ENCODE data around the gene HHLA2.

The HHLA2 gene

DNA sequence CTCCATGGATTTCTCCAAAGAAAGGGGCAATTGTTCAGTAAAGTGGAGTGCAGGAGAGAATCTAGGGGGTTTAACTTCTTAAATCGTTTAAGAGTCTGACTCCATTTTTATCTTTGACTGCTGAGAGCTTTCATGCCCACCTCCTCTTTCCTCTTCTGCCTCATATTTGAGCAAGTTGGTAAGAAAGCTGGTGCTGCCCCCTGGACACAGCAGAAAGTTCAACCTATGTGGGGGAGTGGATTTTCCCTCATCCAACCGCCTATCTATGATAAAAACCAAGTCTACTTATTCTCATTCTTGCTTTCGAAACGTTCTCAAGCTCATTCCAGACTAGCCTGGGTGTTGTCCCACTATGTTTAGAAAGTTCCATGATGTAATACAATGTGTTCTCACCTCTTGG is 26.0 kb downstream of the HHLA2 start:
- TF ChIP-seq ISL1 (CRISPR knock-in tag; IDR thresholded peaks at IDR 0.05) (no peak), ZFP3 (CRISPR knock-in tag; IDR thresholded peaks at IDR 0.05) (no peak), PPARA (CRISPR knock-in tag; IDR thresholded peaks at IDR 0.05; ENCODE audit: borderline replicate concordance) (no peak), SNAI2 (CRISPR knock-in tag; IDR thresholded peaks at IDR 0.05) (no peak), ZNF565 (CRISPR knock-in tag; conservative IDR thresholded peaks at IDR 0.05; ENCODE audit: low read depth) (no peak)
- TF ChIP-seq, protein P1, sequence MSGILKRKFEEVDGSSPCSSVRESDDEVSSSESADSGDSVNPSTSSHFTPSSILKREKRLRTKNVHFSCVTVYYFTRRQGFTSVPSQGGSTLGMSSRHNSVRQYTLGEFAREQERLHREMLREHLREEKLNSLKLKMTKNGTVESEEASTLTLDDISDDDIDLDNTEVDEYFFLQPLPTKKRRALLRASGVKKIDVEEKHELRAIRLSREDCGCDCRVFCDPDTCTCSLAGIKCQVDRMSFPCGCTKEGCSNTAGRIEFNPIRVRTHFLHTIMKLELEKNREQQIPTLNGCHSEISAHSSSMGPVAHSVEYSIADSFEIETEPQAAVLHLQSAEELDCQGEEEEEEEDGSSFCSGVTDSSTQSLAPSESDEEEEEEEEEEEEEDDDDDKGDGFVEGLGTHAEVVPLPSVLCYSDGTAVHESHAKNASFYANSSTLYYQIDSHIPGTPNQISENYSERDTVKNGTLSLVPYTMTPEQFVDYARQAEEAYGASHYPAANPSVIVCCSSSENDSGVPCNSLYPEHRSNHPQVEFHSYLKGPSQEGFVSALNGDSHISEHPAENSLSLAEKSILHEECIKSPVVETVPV (CRISPR knock-in tag; IDR thresholded peaks at IDR 0.05), result no peak
- TF ChIP-seq, protein P2, sequence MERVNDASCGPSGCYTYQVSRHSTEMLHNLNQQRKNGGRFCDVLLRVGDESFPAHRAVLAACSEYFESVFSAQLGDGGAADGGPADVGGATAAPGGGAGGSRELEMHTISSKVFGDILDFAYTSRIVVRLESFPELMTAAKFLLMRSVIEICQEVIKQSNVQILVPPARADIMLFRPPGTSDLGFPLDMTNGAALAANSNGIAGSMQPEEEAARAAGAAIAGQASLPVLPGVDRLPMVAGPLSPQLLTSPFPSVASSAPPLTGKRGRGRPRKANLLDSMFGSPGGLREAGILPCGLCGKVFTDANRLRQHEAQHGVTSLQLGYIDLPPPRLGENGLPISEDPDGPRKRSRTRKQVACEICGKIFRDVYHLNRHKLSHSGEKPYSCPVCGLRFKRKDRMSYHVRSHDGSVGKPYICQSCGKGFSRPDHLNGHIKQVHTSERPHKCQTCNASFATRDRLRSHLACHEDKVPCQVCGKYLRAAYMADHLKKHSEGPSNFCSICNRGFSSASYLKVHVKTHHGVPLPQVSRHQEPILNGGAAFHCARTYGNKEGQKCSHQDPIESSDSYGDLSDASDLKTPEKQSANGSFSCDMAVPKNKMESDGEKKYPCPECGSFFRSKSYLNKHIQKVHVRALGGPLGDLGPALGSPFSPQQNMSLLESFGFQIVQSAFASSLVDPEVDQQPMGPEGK (CRISPR knock-in tag; IDR thresholded peaks at IDR 0.05; ENCODE audit: borderline replicate concordance), result no peak

DNA sequence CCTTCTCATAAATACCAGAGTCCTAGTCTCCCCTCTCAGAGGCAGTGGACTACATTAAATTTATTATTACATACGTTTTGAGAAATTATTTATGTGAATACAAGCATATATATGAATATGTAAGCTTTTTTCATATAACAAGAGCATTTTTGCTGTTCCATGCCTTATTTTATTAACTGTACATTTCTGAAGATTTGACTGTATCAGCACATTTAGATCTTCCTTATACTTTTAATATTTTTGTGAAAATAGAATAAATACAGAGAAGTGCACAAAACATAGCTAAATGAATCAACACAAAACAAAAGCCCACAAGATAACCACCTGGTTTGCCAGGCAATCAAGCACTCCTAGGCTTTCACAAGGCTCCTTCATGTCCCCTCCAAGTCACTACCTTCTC is 27.8 kb downstream of the HHLA2 start:
- ATAC-seq, result no peak
- TF ChIP-seq TCF4 (CRISPR knock-in tag; IDR thresholded peaks at IDR 0.05; ENCODE audit: borderline replicate concordance), result no peak
- no peak for TF ChIP-seq ZNF565 (CRISPR knock-in tag; conservative IDR thresholded peaks at IDR 0.05; ENCODE audit: low read depth)
- no peak for TF ChIP-seq RARB (CRISPR knock-in tag; IDR thresholded peaks at IDR 0.05)

More for the DNA sequence above, 26.0 kb downstream of the HHLA2 start:
- ATAC-seq, result no peak

DNA sequence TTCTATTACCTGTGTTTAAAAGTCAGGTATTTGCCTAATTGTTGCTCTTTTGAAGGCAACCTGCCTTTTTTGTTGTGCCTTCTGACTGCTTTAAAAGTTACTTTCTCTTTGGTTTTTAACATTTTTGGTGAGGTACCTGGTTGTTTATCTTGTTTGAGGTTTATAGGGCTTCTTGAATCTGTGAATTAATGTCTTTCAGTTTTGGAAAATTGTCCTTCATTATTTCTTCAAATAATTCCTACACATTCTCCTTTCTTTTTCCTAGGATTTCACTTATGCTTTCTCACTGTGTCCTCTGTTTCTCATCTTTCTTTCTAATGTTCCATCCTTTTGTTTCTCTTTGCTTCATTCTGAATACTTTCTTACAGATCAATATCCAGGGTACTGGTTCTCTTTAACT is 30.8 kb downstream of the HHLA2 start:
- no peak for ATAC-seq
- no peak for TF ChIP-seq RARB (CRISPR knock-in tag; IDR thresholded peaks at IDR 0.05)
- TF ChIP-seq ZNF565 (CRISPR knock-in tag; conservative IDR thresholded peaks at IDR 0.05; ENCODE audit: low read depth), result no peak
- TF ChIP-seq TCF4 (CRISPR knock-in tag; IDR thresholded peaks at IDR 0.05; ENCODE audit: borderline replicate concordance), result no peak
- TF ChIP-seq, protein P1 (CRISPR knock-in tag; IDR thresholded peaks at IDR 0.05), result no peak
- TF ChIP-seq, protein P2 (CRISPR knock-in tag; IDR thresholded peaks at IDR 0.05; ENCODE audit: borderline replicate concordance), result no peak

DNA sequence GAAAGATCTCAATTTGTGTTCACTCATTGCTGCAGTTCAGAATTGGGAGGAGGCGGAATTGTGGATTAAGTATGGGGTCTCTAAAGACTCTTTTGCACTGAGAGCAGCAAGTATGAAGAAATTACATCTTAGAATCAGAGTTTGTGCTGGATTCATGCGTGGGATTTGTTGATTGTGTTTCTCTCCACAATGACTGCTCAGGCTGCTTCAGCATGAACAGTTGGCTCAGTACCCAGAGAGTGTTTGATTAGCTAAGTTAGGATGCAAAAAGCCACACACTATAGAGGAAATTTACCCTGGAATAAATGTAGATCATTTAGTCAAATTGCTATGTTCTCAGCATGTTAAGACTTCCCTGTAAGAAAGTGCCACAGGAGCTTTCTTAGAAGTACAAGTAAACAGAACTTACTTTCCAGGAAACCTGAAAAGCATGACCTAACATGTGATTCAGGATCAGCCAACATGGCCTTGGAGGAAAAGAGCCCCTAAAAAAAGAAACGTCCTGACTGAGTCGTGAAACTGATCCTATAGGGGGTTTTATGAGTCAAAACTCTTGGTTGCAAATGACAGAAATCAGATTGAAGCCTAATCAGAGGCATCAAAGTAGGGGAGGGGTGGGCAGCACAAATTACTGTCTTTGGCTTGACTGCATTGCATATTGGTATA is 32.6 kb downstream of the HHLA2 start:
- ATAC-seq, result no peak

More for the DNA sequence above, 32.6 kb downstream of the HHLA2 start:
- TF ChIP-seq ZFP3 (CRISPR knock-in tag; IDR thresholded peaks at IDR 0.05) (no peak), OSR1 (CRISPR knock-in tag; IDR thresholded peaks at IDR 0.05) (no peak), GLIS3 (CRISPR knock-in tag; IDR thresholded peaks at IDR 0.05) (no peak), TCF4 (CRISPR knock-in tag; IDR thresholded peaks at IDR 0.05; ENCODE audit: borderline replicate concordance) (no peak), SNAI2 (CRISPR knock-in tag; IDR thresholded peaks at IDR 0.05) (no peak), RARB (CRISPR knock-in tag; IDR thresholded peaks at IDR 0.05) (no peak), ARNTL (CRISPR knock-in tag; IDR thresholded peaks at IDR 0.05; ENCODE audit: borderline replicate concordance, low read depth) (no peak), ZNF70 (CRISPR knock-in tag; IDR thresholded peaks at IDR 0.05) (no peak), BACH2 (CRISPR knock-in tag; IDR thresholded peaks at IDR 0.05; ENCODE audit: borderline replicate concordance) (no peak)
- TF ChIP-seq, protein P3, sequence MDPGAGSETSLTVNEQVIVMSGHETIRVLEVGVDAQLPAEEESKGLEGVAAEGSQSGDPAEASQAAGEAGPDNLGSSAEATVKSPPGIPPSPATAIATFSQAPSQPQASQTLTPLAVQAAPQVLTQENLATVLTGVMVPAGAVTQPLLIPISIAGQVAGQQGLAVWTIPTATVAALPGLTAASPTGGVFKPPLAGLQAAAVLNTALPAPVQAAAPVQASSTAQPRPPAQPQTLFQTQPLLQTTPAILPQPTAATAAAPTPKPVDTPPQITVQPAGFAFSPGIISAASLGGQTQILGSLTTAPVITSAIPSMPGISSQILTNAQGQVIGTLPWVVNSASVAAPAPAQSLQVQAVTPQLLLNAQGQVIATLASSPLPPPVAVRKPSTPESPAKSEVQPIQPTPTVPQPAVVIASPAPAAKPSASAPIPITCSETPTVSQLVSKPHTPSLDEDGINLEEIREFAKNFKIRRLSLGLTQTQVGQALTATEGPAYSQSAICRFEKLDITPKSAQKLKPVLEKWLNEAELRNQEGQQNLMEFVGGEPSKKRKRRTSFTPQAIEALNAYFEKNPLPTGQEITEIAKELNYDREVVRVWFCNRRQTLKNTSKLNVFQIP (CRISPR knock-in tag; IDR thresholded peaks at IDR 0.05; ENCODE audit: borderline replicate concordance, low read depth), result no peak
- TF ChIP-seq, protein P2 (CRISPR knock-in tag; IDR thresholded peaks at IDR 0.05; ENCODE audit: borderline replicate concordance), result no peak
- TF ChIP-seq, protein P1 (CRISPR knock-in tag; IDR thresholded peaks at IDR 0.05), result no peak
- TF ChIP-seq, protein P4, sequence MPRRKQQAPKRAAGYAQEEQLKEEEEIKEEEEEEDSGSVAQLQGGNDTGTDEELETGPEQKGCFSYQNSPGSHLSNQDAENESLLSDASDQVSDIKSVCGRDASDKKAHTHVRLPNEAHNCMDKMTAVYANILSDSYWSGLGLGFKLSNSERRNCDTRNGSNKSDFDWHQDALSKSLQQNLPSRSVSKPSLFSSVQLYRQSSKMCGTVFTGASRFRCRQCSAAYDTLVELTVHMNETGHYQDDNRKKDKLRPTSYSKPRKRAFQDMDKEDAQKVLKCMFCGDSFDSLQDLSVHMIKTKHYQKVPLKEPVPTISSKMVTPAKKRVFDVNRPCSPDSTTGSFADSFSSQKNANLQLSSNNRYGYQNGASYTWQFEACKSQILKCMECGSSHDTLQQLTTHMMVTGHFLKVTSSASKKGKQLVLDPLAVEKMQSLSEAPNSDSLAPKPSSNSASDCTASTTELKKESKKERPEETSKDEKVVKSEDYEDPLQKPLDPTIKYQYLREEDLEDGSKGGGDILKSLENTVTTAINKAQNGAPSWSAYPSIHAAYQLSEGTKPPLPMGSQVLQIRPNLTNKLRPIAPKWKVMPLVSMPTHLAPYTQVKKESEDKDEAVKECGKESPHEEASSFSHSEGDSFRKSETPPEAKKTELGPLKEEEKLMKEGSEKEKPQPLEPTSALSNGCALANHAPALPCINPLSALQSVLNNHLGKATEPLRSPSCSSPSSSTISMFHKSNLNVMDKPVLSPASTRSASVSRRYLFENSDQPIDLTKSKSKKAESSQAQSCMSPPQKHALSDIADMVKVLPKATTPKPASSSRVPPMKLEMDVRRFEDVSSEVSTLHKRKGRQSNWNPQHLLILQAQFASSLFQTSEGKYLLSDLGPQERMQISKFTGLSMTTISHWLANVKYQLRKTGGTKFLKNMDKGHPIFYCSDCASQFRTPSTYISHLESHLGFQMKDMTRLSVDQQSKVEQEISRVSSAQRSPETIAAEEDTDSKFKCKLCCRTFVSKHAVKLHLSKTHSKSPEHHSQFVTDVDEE (CRISPR knock-in tag; IDR thresholded peaks at IDR 0.05), result no peak

All from SK-N-SH treated with all-trans-retinoic acid at 6 μM for 48 hours (cell line).